Sigmoid colon (tissue), 7 donors: Measurements from ENCODE around the gene SOX13. TPM values are rescaled to one million over a fixed set of nuclear protein-coding genes. Genes with fewer than 3 reads are reported as not detected.

ENCODE experiments used
- DNase-seq: peaks from one replicate; pipeline ENCODE4 v3.0.0-alpha.2; 2019
- H3K27ac ChIP-seq, 4 donors: fragments of 200-600 bp; sonication (generic); one replicate each; pipeline ENCODE4 v1.5.1; 2016 to 2019; ENCODE audit warnings: mild to moderate bottlenecking in 1 of 4
- H3K27me3 ChIP-seq, 3 donors: fragments of 200-600 bp; sonication (generic); one replicate each; pipeline ENCODE4 v1.5.1; 2019; ENCODE audit warnings: mild to moderate bottlenecking in 1 of 3
- H3K36me3 ChIP-seq, 4 donors: fragments of 200-600 bp; sonication (generic); one replicate each; pipeline ENCODE4 v1.5.1; 2016 to 2019
- H3K4me1 ChIP-seq, 4 donors: fragments of 200-600 bp; sonication (generic); one replicate each; pipeline ENCODE4 v1.5.1; 2017 to 2019
- H3K4me3 ChIP-seq, 4 donors: fragments of 200-600 bp; sonication (generic); one replicate each; pipeline ENCODE4 v1.5.1; 2017 to 2019; ENCODE audit warnings: mild to moderate bottlenecking in 2 of 4, moderate library complexity in 1 of 4
- H3K9me3 ChIP-seq, 4 donors: fragments of 200-600 bp in 3 of 4; sonication (generic) in 3 of 4; one replicate each; pipeline versions ENCODE4 v1.5.1 to v1.6.1; 2013 to 2019
- EP300 ChIP-seq, 4 donors: sonication (generic); formaldehyde crosslinking; IDR thresholded peaks; one replicate each; pipeline ENCODE4 v1.6.1; 2017; ENCODE audit warnings: antibody characterized with exemption in 4 of 4
- POLR2A ChIP-seq, 2 donors: fragments of 450-650 bp; IDR thresholded peaks; one replicate each; pipeline ENCODE4 v1.6.1; 2016; ENCODE audit warnings: antibody characterized with exemption in 2 of 2, mild to moderate bottlenecking in 2 of 2, moderate library complexity in 2 of 2
- POLR2AphosphoS5 ChIP-seq, 4 donors: sonication (generic); formaldehyde crosslinking; IDR thresholded peaks; one replicate each; pipeline ENCODE4 v1.6.1; 2017; ENCODE audit warnings: antibody characterized with exemption in 4 of 4
- WGBS, 2 donors: extraction: QIAGEN DNeasy Blood & Tissue Kit; methylation state at CpG; one replicate each; pipeline ENCODE4 v1.1.7; 2013; 5-methylcytosine and 5-hydroxymethylcytosine counted together
- intact Hi-C: fragments of 100-400 bp; cut with DNase I; formaldehyde crosslinking; loops from one replicate; pipeline ENCODE4 v1.15.1; 2023
- polyA plus RNA-seq, 3 donors: library from polyadenylated mRNA; stranded (reverse); fragments of 200-250 nt; gene quantifications; one replicate each; pipeline ENCODE4 v1.2.3, GENCODE V29; 2013
- total RNA-seq, 4 donors: library from RNA; depleted of rRNA; stranded (reverse); fragments of >200 nt; gene quantifications; one replicate each; pipeline ENCODE4 v1.1.0, GENCODE V29; 2016
- TF ChIP-seq, protein P1 (sequence below), 4 experiments: fragments of 450-650 bp in 3 of 4; fragments of 200-600 bp in 1 of 4; IDR thresholded peaks; one replicate each; pipeline ENCODE4 v1.5.1; 2016 to 2019; ENCODE audit warnings: antibody characterized with exemption in 4 of 4, mild to moderate bottlenecking in 3 of 4, moderate library complexity in 2 of 4
- donor health status: healthy with polysubstance abuse.
- donor health status: Bipolar disorder and iron deficiency.
- donor health status: healthy.

Gene SOX13
- total and polyA plus RNA-seq, 7 donors, result 9.6 to 58.4 (median 28.5) TPM

DNA sequence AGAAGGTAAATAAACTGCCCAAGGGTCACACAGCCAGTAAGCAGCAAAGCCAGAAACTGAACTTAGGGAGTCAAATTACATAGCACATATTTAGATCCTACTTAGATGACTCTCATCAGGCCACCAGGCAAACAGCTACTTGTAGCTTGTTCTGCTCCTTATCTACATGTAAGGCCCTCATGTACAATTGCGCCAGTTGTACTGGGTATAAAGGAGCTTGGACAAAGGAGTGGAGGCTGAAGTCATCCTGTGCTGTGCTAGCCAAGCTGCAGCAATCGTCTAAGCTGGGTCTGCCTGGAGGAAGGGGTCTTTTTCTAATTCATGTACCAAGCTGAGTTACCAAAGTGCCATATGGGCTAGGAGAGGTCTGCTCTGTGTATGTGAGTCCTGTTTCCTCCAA is 66.2 kb downstream of the SOX13 start:
- no peaks in the 10 kb centered on the region for H3K27me3 ChIP-seq
- intact Hi-C loops, result no loop called here
- DNase-seq, result no peak
- H3K4me1 ChIP-seq, result no peaks in the 10 kb centered on the region
- H3K4me3 ChIP-seq, result no peak overlapping the region
- no peaks in the 10 kb centered on the region for H3K9me3 ChIP-seq
- WGBS, 2 donors, result 88 to 89% methylated on average over 2 of the region's 2 CpGs
- H3K27ac ChIP-seq, result no peak overlapping the region
- TF ChIP-seq, protein P1, sequence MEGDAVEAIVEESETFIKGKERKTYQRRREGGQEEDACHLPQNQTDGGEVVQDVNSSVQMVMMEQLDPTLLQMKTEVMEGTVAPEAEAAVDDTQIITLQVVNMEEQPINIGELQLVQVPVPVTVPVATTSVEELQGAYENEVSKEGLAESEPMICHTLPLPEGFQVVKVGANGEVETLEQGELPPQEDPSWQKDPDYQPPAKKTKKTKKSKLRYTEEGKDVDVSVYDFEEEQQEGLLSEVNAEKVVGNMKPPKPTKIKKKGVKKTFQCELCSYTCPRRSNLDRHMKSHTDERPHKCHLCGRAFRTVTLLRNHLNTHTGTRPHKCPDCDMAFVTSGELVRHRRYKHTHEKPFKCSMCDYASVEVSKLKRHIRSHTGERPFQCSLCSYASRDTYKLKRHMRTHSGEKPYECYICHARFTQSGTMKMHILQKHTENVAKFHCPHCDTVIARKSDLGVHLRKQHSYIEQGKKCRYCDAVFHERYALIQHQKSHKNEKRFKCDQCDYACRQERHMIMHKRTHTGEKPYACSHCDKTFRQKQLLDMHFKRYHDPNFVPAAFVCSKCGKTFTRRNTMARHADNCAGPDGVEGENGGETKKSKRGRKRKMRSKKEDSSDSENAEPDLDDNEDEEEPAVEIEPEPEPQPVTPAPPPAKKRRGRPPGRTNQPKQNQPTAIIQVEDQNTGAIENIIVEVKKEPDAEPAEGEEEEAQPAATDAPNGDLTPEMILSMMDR (IDR thresholded peaks at IDR 0.05), result no peak
- TF ChIP-seq EP300 (IDR thresholded peaks at IDR 0.05) (no peak), POLR2AphosphoS5 (IDR thresholded peaks at IDR 0.05) (no peak), POLR2A (IDR thresholded peaks at IDR 0.05) (no peak)
- H3K36me3 ChIP-seq, result peaks cover 0 to 9% (median 0%) of the 10 kb centered on the region in 4 donors

DNA sequence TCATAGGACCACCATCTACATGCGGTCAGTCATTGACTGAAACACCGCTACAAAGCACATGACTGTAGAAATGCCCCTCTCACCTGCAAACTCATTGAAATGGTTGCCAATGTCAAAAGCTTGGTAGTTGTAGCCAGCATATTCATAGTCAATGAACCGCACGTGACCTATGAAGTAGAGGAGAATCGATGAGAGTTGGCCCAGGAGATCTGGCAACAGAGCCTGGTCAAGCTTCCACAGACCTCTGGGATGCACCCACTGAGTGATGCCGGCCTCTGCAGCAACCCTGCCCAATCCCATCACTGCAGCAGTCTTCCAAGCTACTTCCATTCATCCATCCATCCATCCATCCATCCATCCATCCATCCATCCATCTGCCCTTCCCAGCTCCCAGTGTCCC is 67.0 kb downstream of the SOX13 start:
- H3K27me3 ChIP-seq, result no peaks in the 10 kb centered on the region
- intact Hi-C loops, result no loop called here
- TF ChIP-seq EP300 (IDR thresholded peaks at IDR 0.05), result no peak
- TF ChIP-seq POLR2A (IDR thresholded peaks at IDR 0.05), result no peak
- TF ChIP-seq, protein P1 (IDR thresholded peaks at IDR 0.05), result no peak
- TF ChIP-seq POLR2AphosphoS5 (IDR thresholded peaks at IDR 0.05), result no peak
- no peaks in the 10 kb centered on the region for H3K4me1 ChIP-seq
- no peaks in the 10 kb centered on the region for H3K9me3 ChIP-seq
- H3K36me3 ChIP-seq, result peaks cover 0 to 4% (median 0%) of the 10 kb centered on the region in 4 donors
- 95 to 97% methylated on average over 6 of the region's 6 CpGs for WGBS, 2 donors
- no peak overlapping the region for H3K27ac ChIP-seq
- no peak overlapping the region for H3K4me3 ChIP-seq
- no peak for DNase-seq

DNA sequence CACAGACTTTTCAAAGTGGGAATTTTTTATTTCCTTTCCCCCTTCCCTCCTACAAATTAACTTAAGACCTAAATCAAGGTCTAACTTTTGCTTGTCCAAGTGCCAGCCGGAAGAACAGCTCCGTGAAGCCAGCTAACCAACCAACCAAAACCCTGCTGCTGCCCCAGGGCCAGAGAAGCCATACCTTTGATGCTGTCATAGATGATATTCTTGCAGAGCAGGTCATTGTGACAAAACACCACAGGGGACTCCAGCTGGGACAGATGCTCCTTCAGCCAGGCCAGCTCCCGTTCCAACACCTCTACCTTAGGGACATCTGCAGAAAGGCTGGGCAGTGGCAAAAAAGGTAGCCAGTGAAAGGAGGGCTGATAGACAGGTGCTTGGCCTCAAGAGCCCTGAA is 68.2 kb downstream of the SOX13 start:
- Histone ChIP-seq H3K36me3 (peaks cover 0 to 3% (median 0%) of the 10 kb centered on the region in 4 donors), H3K4me1 (no peaks in the 10 kb centered on the region), H3K4me3 (no peak overlapping the region), H3K9me3 (no peaks in the 10 kb centered on the region), H3K27ac (no peak overlapping the region), H3K27me3 (no peaks in the 10 kb centered on the region)
- DNase-seq, result no peak
- WGBS, 2 donors, result 93 to 95% methylated on average over 3 of the region's 3 CpGs
- TF ChIP-seq, protein P1 (IDR thresholded peaks at IDR 0.05), result no peak
- TF ChIP-seq POLR2A (IDR thresholded peaks at IDR 0.05) (no peak), EP300 (IDR thresholded peaks at IDR 0.05) (no peak), POLR2AphosphoS5 (IDR thresholded peaks at IDR 0.05) (no peak)
- intact Hi-C loops, result no loop called here

DNA sequence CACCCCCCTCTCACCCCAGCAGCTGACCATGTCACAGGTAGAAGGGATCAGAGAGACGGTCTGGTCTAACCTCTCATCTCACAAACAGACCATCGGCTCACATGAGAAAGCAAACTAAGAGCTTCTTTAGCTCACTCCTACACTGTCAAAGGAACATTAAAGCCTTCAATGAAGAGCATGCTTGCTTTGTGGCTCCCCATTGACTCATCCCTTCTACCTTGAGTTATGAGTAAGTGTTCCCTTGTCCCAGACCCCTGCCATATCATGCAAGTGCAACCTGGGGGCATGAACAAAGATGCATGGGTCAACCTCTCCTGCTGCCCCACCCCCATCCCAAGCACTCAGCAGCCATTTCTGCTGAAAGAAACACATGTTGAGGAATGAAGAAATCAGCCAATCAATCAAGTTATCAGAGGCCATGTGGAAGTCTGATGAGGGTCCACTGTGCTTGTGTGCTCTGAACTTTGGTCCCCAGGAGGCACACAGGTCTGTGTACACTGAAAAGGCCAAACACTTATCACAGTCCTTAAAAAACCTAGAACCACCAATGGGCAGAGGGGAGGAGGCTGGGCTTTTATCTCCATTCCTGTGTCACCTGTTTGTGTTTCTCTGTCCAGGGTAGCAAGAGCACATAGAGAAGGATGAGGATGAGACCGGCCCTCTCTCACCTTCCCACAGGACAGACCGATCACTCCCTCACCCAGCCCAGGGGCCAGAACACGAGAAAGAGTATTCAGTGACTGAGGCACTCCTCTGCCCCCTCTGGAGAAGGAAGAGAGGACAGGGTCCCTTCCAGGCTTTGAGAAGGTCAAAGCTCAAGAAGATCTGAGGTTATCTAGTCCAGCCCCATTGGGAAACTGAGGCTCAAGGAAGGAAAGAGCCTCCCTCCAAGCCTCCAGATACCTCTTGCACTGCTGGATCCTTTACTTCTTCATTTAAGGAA is 69.4 kb downstream of the SOX13 start:
- DNase-seq, result no peak
- Histone ChIP-seq H3K27ac (no peak overlapping the region), H3K9me3 (no peaks in the 10 kb centered on the region), H3K36me3 (no peaks in the 10 kb centered on the region), H3K4me3 (no peak overlapping the region), H3K27me3 (no peaks in the 10 kb centered on the region), H3K4me1 (no peaks in the 10 kb centered on the region)
- no peak for TF ChIP-seq POLR2AphosphoS5 (IDR thresholded peaks at IDR 0.05)
- TF ChIP-seq EP300 (IDR thresholded peaks at IDR 0.05), result no peak
- TF ChIP-seq POLR2A (IDR thresholded peaks at IDR 0.05), result no peak
- TF ChIP-seq, protein P1 (IDR thresholded peaks at IDR 0.05), result no peak
- 88 to 95% methylated on average over 5 of the region's 5 CpGs for WGBS, 2 donors
- intact Hi-C loops, result no loop called here
